ENCODE data around the gene ZDHHC22. TPM values are rescaled to one million over a fixed set of nuclear protein-coding genes. Genes with fewer than 3 reads are reported as not detected.

Gene ZDHHC22
- total and polyA plus RNA-seq, 2 experiments from 2014 or later: 17.6 to 32.1 TPM

DNA sequence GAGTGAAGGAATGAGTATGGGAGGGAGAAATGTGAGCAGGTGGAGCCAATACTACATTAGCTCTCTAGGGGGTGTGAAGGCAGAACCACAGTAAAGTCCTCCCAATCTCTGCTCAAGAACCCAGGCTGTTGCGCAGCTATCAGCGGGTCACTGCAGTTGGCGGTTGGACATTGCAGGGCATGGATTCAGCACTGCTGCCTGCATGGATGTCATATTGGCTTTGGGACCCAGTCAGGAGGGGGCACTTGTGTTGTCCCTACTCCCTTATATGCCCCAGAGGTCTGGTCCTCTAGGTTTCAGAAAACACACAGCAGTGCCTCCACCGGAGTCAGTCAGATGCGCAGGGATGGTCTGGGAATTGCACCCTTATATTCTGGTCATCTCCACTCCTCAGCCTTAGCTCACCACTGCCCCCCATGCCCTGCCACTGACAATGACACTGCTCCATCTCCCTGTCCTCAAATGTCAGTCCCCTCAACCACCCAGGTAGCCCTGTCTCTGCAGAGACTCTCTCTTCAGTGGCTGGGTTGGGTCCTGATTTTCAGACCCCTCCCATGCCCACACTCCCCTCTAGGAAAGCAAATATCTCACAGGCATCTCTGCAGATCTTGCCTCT, 9.6 kb downstream of the ZDHHC22 start:
- Mint-ChIP-seq H3K27ac (no peak overlapping the region), H3K4me3 (no peak overlapping the region), H3K27me3 (ENCODE audit: insufficient read depth, low read depth, poor library complexity) (peaks cover 8% of the 10 kb centered on the region), H3K36me3 (ENCODE audit: low read depth) (peaks cover 52% of the 10 kb centered on the region), H3K9me3 (no peaks in the 10 kb centered on the region), H3K4me1 (peaks cover 17% of the 10 kb centered on the region)
- Histone ChIP-seq H3K36me3 (ENCODE audit: insufficient read depth) (peaks cover 12% of the 10 kb centered on the region), H3K9me2 (ENCODE audit: insufficient read depth) (no peaks in the 10 kb centered on the region), H2AFZ (no peak overlapping the region), H3K79me2 (replicated peaks; ENCODE audit: insufficient read depth) (no peaks in the 10 kb centered on the region), H3K4me3 (no peak overlapping the region), H3K4me2 (no peak overlapping the region), H3K4me1 (ENCODE audit: insufficient read depth) (0 out of 2 replicates have a peak, but pooled peaks cover 8% of the 10 kb centered on the region), H3F3A (replicated peaks; ENCODE audit: low read depth) (0 out of 2 replicates have a peak, but pooled peaks cover 8% of the 10 kb centered on the region), H3K27ac (ENCODE audit: low read depth) (no peak overlapping the region), H3K27me3 (ENCODE audit: insufficient read depth) (no peaks in the 10 kb centered on the region), H4K20me1 (replicated peaks; ENCODE audit: insufficient read depth) (peaks cover 13% of the 10 kb centered on the region)
- TF ChIP-seq EZH2 (IDR thresholded peaks at IDR 0.05; ENCODE audit: low read depth, unreplicated experiment): no peak
- TF ChIP-seq, protein P1, sequence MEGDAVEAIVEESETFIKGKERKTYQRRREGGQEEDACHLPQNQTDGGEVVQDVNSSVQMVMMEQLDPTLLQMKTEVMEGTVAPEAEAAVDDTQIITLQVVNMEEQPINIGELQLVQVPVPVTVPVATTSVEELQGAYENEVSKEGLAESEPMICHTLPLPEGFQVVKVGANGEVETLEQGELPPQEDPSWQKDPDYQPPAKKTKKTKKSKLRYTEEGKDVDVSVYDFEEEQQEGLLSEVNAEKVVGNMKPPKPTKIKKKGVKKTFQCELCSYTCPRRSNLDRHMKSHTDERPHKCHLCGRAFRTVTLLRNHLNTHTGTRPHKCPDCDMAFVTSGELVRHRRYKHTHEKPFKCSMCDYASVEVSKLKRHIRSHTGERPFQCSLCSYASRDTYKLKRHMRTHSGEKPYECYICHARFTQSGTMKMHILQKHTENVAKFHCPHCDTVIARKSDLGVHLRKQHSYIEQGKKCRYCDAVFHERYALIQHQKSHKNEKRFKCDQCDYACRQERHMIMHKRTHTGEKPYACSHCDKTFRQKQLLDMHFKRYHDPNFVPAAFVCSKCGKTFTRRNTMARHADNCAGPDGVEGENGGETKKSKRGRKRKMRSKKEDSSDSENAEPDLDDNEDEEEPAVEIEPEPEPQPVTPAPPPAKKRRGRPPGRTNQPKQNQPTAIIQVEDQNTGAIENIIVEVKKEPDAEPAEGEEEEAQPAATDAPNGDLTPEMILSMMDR (conservative IDR thresholded peaks at IDR 0.05; ENCODE audit: low read depth in 2 of 2): peak; percentile 27 to 49; a peak in 3 of 4 replicates
- no peak for ATAC-seq
- DNase-seq (ENCODE audit: low spot score): no peak

DNA sequence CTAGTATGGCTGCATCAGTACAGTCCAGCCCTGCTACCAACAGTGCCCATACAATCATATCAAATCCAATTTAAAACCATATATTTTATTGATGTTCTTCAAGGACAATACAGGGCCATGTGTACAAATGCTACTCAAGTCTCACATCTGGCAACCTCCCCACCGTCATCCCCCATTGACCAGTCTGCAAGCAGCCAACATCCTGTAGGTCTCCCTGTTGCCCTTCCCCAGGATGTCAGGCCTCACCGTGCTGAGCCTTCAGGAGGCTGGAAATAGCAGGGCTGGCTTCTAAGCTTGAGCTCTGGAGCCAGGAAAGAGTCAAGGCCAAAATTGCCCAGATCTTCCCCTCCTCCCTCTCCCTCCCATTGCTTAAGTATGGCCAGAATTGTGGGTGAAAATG, 10.4 kb downstream of the ZDHHC22 start:
- peaks cover 6% of the 10 kb centered on the region for H3K27me3 Mint-ChIP-seq (ENCODE audit: insufficient read depth, low read depth, poor library complexity)
- Histone ChIP-seq H3K4me2 (no peak overlapping the region), H3K9me2 (ENCODE audit: insufficient read depth) (no peaks in the 10 kb centered on the region), H3K79me2 (replicated peaks; ENCODE audit: insufficient read depth) (no peaks in the 10 kb centered on the region), H3K27ac (ENCODE audit: low read depth) (no peak overlapping the region), H4K20me1 (replicated peaks; ENCODE audit: insufficient read depth) (peaks cover 8% of the 10 kb centered on the region), H3F3A (replicated peaks; ENCODE audit: low read depth) (0 out of 2 replicates have a peak, but pooled peaks cover 11% of the 10 kb centered on the region), H3K4me3 (no peak overlapping the region), H2AFZ (no peak overlapping the region), H3K36me3 (ENCODE audit: insufficient read depth) (peaks cover 5% of the 10 kb centered on the region), H3K4me1 (ENCODE audit: insufficient read depth) (0 out of 2 replicates have a peak, but pooled peaks cover 8% of the 10 kb centered on the region), H3K27me3 (ENCODE audit: insufficient read depth) (no peaks in the 10 kb centered on the region)
- H3K36me3 Mint-ChIP-seq (ENCODE audit: low read depth): peaks cover 45% of the 10 kb centered on the region
- no peaks in the 10 kb centered on the region for H3K9me3 Mint-ChIP-seq
- no peak overlapping the region for H3K27ac Mint-ChIP-seq
- TF ChIP-seq, protein P2, sequence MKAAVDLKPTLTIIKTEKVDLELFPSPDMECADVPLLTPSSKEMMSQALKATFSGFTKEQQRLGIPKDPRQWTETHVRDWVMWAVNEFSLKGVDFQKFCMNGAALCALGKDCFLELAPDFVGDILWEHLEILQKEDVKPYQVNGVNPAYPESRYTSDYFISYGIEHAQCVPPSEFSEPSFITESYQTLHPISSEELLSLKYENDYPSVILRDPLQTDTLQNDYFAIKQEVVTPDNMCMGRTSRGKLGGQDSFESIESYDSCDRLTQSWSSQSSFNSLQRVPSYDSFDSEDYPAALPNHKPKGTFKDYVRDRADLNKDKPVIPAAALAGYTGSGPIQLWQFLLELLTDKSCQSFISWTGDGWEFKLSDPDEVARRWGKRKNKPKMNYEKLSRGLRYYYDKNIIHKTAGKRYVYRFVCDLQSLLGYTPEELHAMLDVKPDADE (IDR thresholded peaks at IDR 0.05): no peak
- no peak for TF ChIP-seq NANOG (IDR thresholded peaks at IDR 0.05; ENCODE audit: borderline replicate concordance)
- TF ChIP-seq, protein P1 (conservative IDR thresholded peaks at IDR 0.05; ENCODE audit: low read depth in 2 of 2): no peak
- ATAC-seq (no peak), DNase-seq (ENCODE audit: low spot score) (no peak)
- peaks cover 16% of the 10 kb centered on the region for H3K4me1 Mint-ChIP-seq
- H3K4me3 Mint-ChIP-seq: no peak overlapping the region
